SK-N-SH (cell line): ENCODE data around the gene LONP2.

Experiments
- EP300 ChIP-seq, 2 experiments: IDR thresholded peaks; 2 replicates each; pipeline versions ENCODE4 v1.4.0 to v1.6.1; 2012; ENCODE audit warnings: borderline replicate concordance in 1 of 2, low read depth in 1 of 2, low read length in 1 of 2
- EZH2phosphoT487 ChIP-seq: fragments of 200-600 bp; sonication (generic); IDR thresholded peaks from 2 replicates; pipeline ENCODE4 v1.6.1; 2017; ENCODE audit warnings: low read depth, mixed run types, mild to moderate bottlenecking, antibody characterized with exemption, moderate library complexity, borderline replicate concordance
- GABPA ChIP-seq: IDR thresholded peaks from 2 replicates; pipeline ENCODE4 v1.4.0; 2012; ENCODE audit warnings: low read depth, mild to moderate bottlenecking
- NFIC ChIP-seq: IDR thresholded peaks from 2 replicates; pipeline ENCODE4 v1.4.0; 2012; ENCODE audit warnings: borderline replicate concordance
- RFX5 ChIP-seq: IDR thresholded peaks from 2 replicates; pipeline ENCODE4 v1.6.1; 2012; ENCODE audit warnings: mild to moderate bottlenecking, improper control_type of control experiment, low read length
- SIN3A ChIP-seq: IDR thresholded peaks from 2 replicates; pipeline ENCODE4 v1.6.1; 2012; ENCODE audit warnings: low read depth, mild to moderate bottlenecking, low read length, moderate library complexity, borderline replicate concordance
- TEAD4 ChIP-seq: IDR thresholded peaks from 2 replicates; pipeline ENCODE4 v1.4.0; 2012; ENCODE audit warnings: mild to moderate bottlenecking, borderline replicate concordance; ENCODE audit not compliant: insufficient read depth
- YY1 ChIP-seq: IDR thresholded peaks from 2 replicates; pipeline ENCODE4 v1.4.0; 2012; ENCODE audit warnings: low read depth, mild to moderate bottlenecking
- TF ChIP-seq, protein P1 (sequence below): fragments of 200-600 bp; sonication (generic); IDR thresholded peaks from 2 replicates; pipeline ENCODE4 v1.6.1; 2017; ENCODE audit warnings: antibody characterized with exemption, mild to moderate bottlenecking, moderate library complexity
- TF ChIP-seq, protein P2 (sequence below): fragments of 150-350 bp; IDR thresholded peaks from 2 replicates; pipeline ENCODE4 v1.6.1; 2017; ENCODE audit warnings: antibody characterized with exemption, low read length, low read depth, borderline replicate concordance

DNA sequence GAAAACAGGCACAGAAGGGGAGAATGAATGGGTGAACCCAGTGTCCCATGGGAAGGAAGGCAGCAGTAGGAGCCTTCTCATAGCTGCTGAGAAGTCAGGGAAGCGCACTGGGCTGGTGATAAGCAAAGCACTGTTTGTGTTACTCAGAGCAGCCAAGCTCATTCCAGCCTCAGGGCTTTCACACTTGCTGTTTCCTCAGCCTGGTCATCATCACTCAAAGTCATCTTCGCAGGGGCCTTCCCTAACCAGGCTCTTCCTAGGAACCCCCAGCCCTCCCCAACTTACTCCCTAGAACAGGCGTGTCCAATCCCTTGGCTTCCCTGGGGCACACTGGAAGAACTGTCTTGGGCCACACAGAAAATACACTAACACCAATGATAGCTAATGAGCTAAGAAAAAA is 32.1 kb upstream of the LONP2 start:
- no peak for TF ChIP-seq YY1
- no peak for TF ChIP-seq RFX5
- TF ChIP-seq, protein P1, sequence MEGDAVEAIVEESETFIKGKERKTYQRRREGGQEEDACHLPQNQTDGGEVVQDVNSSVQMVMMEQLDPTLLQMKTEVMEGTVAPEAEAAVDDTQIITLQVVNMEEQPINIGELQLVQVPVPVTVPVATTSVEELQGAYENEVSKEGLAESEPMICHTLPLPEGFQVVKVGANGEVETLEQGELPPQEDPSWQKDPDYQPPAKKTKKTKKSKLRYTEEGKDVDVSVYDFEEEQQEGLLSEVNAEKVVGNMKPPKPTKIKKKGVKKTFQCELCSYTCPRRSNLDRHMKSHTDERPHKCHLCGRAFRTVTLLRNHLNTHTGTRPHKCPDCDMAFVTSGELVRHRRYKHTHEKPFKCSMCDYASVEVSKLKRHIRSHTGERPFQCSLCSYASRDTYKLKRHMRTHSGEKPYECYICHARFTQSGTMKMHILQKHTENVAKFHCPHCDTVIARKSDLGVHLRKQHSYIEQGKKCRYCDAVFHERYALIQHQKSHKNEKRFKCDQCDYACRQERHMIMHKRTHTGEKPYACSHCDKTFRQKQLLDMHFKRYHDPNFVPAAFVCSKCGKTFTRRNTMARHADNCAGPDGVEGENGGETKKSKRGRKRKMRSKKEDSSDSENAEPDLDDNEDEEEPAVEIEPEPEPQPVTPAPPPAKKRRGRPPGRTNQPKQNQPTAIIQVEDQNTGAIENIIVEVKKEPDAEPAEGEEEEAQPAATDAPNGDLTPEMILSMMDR: no peak
- TF ChIP-seq, protein P2, sequence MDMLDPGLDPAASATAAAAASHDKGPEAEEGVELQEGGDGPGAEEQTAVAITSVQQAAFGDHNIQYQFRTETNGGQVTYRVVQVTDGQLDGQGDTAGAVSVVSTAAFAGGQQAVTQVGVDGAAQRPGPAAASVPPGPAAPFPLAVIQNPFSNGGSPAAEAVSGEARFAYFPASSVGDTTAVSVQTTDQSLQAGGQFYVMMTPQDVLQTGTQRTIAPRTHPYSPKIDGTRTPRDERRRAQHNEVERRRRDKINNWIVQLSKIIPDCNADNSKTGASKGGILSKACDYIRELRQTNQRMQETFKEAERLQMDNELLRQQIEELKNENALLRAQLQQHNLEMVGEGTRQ: no peak
- TF ChIP-seq TEAD4: no peak
- no peak for TF ChIP-seq EZH2phosphoT487
- TF ChIP-seq EP300 (IDR thresholded peaks at IDR 0.05; ENCODE audit: borderline replicate concordance in 1 of 2, low read depth in 1 of 2, low read length in 1 of 2): no peak
- no peak for TF ChIP-seq GABPA
- no peak for TF ChIP-seq NFIC
- no peak for TF ChIP-seq SIN3A
